ENCODE data around the gene LENG1. TPM values are rescaled to one million over a fixed set of nuclear protein-coding genes. Genes with fewer than 3 reads are reported as not detected.
A peak's percentile ranks its signal among the peaks of the same experiment; 100 is the strongest.

The LENG1 gene
- total and polyA plus RNA-seq, 9 of the 15 experiments (the other 6 are each of a cell fraction or from before 2014, with no cell fraction given): 0.30 to 10.5 (median 4.7) TPM

GRCh38 chr19:54115109-54116063 is 44.1 kb downstream of the LENG1 start, which contains the start of the genes PRPF31 and TFPT (continued):
- TF ChIP-seq ZBTB2 (IDR thresholded peaks at IDR 0.05) (peak; percentile 76), TCF7L2 (IDR thresholded peaks at IDR 0.05; ENCODE audit: low read depth, low read length) (no peak), RBM15 (IDR thresholded peaks at IDR 0.05; ENCODE audit: insufficient read depth, low read length) (no peak), ZBTB17 (CRISPR knock-in tag; IDR thresholded peaks at IDR 0.05) (peak; percentile 65; the same call in 1 of the 2 replicates), KLF1 (tag; IDR thresholded peaks at IDR 0.05) (no peak), MYNN (IDR thresholded peaks at IDR 0.05) (peak; percentile 75; the same call in 1 of the 2 replicates), MYNN (CRISPR knock-in tag; IDR thresholded peaks at IDR 0.05) (no peak), FOSL1 (tag; conservative IDR thresholded peaks at IDR 0.05) (peak; percentile 60; the same call in 1 of the 2 replicates), BRD4 (IDR thresholded peaks at IDR 0.05) (no peak), ZNF217 (CRISPR knock-in tag; IDR thresholded peaks at IDR 0.05) (no peak), SIRT6 (IDR thresholded peaks at IDR 0.05; ENCODE audit: low read depth, low read length) (peak; percentile 14), FOXK1 (CRISPR knock-in tag; IDR thresholded peaks at IDR 0.05; ENCODE audit: borderline replicate concordance) (no peak; the same call in 1 of the 2 replicates), POLR3A (IDR thresholded peaks at IDR 0.05; ENCODE audit: borderline replicate concordance, extremely low read depth, insufficient read depth, insufficient read length) (no peak), PYGO2 (tag; IDR thresholded peaks at IDR 0.05) (0 out of 2 replicates have a peak, but pooled peaks have one; percentile 17), CCAR2 (IDR thresholded peaks at IDR 0.05; ENCODE audit: low read depth, low read length) (no peak)

Measured in K562 (cell line).